A549 (cell line): Measurements from ENCODE around the gene TTN. TPM values are rescaled to one million over a fixed set of nuclear protein-coding genes. Genes with fewer than 3 reads are reported as not detected.

ENCODE experiments used
- ATAC-seq, 2 experiments: fragments of 200-7000 bp in 1 of 2; fragments of >200 bp in 1 of 2; cut with Nextera tagmentation in 1 of 2; cut with Tn5 transposase in 1 of 2; 3 replicates each; pipeline versions ENCODE4 v1.8.0 to v1.9.1; 2018 to 2020; ENCODE audit warnings: mild to moderate bottlenecking in 1 of 2, moderate library complexity in 1 of 2
- CTCF ChIA-PET: fragments of 300-600 bp; sonication (Branson Sonifier 250); formaldehyde crosslinking; extraction: SDS; loops from one replicate; lab custom pipeline; 2021; ENCODE audit warnings: antibody characterized with exemption, inconsistent platforms; lab: Yijun Ruan, JAX
- POLR2A ChIA-PET: fragments of 350-600 bp; formaldehyde crosslinking; extraction: SDS; loops from one replicate; lab custom pipeline; 2021; ENCODE audit warnings: antibody characterized with exemption, inconsistent platforms; lab: Yijun Ruan, JAX
- DNase-seq, 2 experiments: peaks; one replicate each; pipeline versions ENCODE4 v3.0.0 to v3.0.0-alpha.2; 2011 to 2016; ENCODE audit warnings: low read depth in 1 of 2, low spot score in 1 of 2
- FAIRE-seq: peaks from 2 replicates; lab custom pipeline; 2011; peaks lifted over from hg19 to GRCh38; lab: Jason Lieb, UNC
- H3K27ac ChIP-seq, 2 experiments: fragments of >200 bp; sonication (Bioruptor Twin); formaldehyde crosslinking; 3 replicates each; pipeline ENCODE4 v1.5.1; 2016 to 2017
- H3K4me1 ChIP-seq: fragments of >200 bp; sonication (Bioruptor Twin); formaldehyde crosslinking; 3 replicates; pipeline ENCODE4 v1.6.1; 2016
- H3K4me2 ChIP-seq: fragments of >200 bp; sonication (Bioruptor Twin); formaldehyde crosslinking; 3 replicates; pipeline ENCODE4 v1.6.1; 2016
- H3K4me3 ChIP-seq: fragments of >200 bp; sonication (Bioruptor Twin); formaldehyde crosslinking; 3 replicates; pipeline ENCODE4 v1.5.1; 2016
- H3K9me3 ChIP-seq: fragments of >200 bp; sonication (Bioruptor Twin); formaldehyde crosslinking; 3 replicates; pipeline ENCODE4 v1.6.1; 2016
- CBX8 ChIP-seq: fragments of 200-600 bp; sonication (generic); IDR thresholded peaks from 2 replicates; pipeline ENCODE4 v1.6.1; 2016
- CHD2 ChIP-seq: fragments of 150-350 bp; IDR thresholded peaks from 2 replicates; pipeline ENCODE4 v1.6.1; 2014; ENCODE audit warnings: low read length; ENCODE audit not compliant: partially characterized antibody
- EHF ChIP-seq: fragments of 250-450 bp; sonication (Bioruptor Pico); IDR thresholded peaks from 2 replicates; pipeline ENCODE4 v1.5.0; 2020; ENCODE audit warnings: mild to moderate bottlenecking
- FOSL2 ChIP-seq, 2 experiments: fragments of 450-650 bp in 1 of 2; fragments of >200 bp in 1 of 2; sonication (Bioruptor Twin) in 1 of 2; formaldehyde crosslinking; IDR thresholded peaks; 2 replicates each; pipeline versions ENCODE4 v1.5.0 to v1.6.1; 2016 to 2020; ENCODE audit warnings: mild to moderate bottlenecking in 1 of 2, moderate library complexity in 1 of 2
- FOXS1 ChIP-seq: fragments of 250-450 bp; sonication (Bioruptor Pico); IDR thresholded peaks from 2 replicates; pipeline ENCODE4 v1.5.0; 2020; ENCODE audit warnings: mild to moderate bottlenecking, moderate library complexity
- GATA3 ChIP-seq: IDR thresholded peaks from 2 replicates; pipeline ENCODE4 v1.6.1; 2012; ENCODE audit warnings: borderline replicate concordance
- HDAC2 ChIP-seq: fragments of 200-600 bp; sonication (generic); IDR thresholded peaks from 2 replicates; pipeline ENCODE4 v1.6.1; 2016
- HOXA7 ChIP-seq: fragments of 250-450 bp; sonication (Bioruptor Pico); IDR thresholded peaks from 2 replicates; pipeline ENCODE4 v1.5.0; 2020; ENCODE audit warnings: mild to moderate bottlenecking, moderate library complexity
- JUNB ChIP-seq: fragments of >200 bp; sonication (Bioruptor Twin); formaldehyde crosslinking; IDR thresholded peaks from 2 replicates; pipeline ENCODE4 v1.6.1; 2016
- KDM5A ChIP-seq: fragments of 200-600 bp; sonication (generic); IDR thresholded peaks from 2 replicates; pipeline ENCODE4 v1.6.1; 2016; ENCODE audit warnings: antibody characterized with exemption, mild to moderate bottlenecking
- MAFK ChIP-seq: fragments of 450-650 bp; IDR thresholded peaks from 2 replicates; pipeline ENCODE4 v1.6.1; 2014; ENCODE audit not compliant: partially characterized antibody
- NPAS2 ChIP-seq: fragments of 250-450 bp; sonication (Bioruptor Pico); IDR thresholded peaks from 2 replicates; pipeline ENCODE4 v1.8.0; 2022; ENCODE audit warnings: mild to moderate bottlenecking, moderate library complexity, borderline replicate concordance
- NR3C1 ChIP-seq: fragments of >200 bp; sonication (Bioruptor Twin); formaldehyde crosslinking; IDR thresholded peaks from 3 replicates; pipeline ENCODE4 v1.6.1; 2017
- PHF8 ChIP-seq: fragments of 200-600 bp; sonication (generic); IDR thresholded peaks from 2 replicates; pipeline ENCODE4 v1.6.1; 2016; ENCODE audit warnings: low read depth, mild to moderate bottlenecking, antibody characterized with exemption, moderate library complexity, borderline replicate concordance
- POLR2A ChIP-seq: IDR thresholded peaks from 2 replicates; pipeline ENCODE4 v1.6.1; 2012; ENCODE audit warnings: mild to moderate bottlenecking, low read length
- POLR2AphosphoS2 ChIP-seq: conservative IDR thresholded peaks from 2 replicates; pipeline ENCODE4 v1.6.1; 2012; ENCODE audit warnings: low read length, improper control_type of control experiment, inconsistent platforms
- RNF2 ChIP-seq: fragments of 200-600 bp; sonication (generic); IDR thresholded peaks from 2 replicates; pipeline ENCODE4 v1.6.1; 2016; ENCODE audit warnings: low read depth, mild to moderate bottlenecking, antibody characterized with exemption, moderate library complexity, borderline replicate concordance
- SMC3 ChIP-seq: fragments of >200 bp; sonication (Bioruptor Twin); formaldehyde crosslinking; IDR thresholded peaks from 3 replicates; pipeline ENCODE4 v1.6.1; 2018; ENCODE audit warnings: inconsistent platforms
- TP53 ChIP-seq: fragments of 250-450 bp; sonication (Bioruptor Pico); IDR thresholded peaks from 2 replicates; pipeline ENCODE4 v1.5.0; 2021; ENCODE audit warnings: mild to moderate bottlenecking, moderate library complexity
- ZNF302 ChIP-seq: fragments of 250-450 bp; sonication (Bioruptor Pico); IDR thresholded peaks from 2 replicates; pipeline ENCODE4 v1.9.0; 2021; ENCODE audit warnings: inconsistent platforms, mild to moderate bottlenecking, moderate library complexity
- ZSCAN20 ChIP-seq: fragments of 250-450 bp; sonication (Bioruptor Pico); IDR thresholded peaks from 2 replicates; pipeline ENCODE4 v1.8.0; 2022; ENCODE audit warnings: mild to moderate bottlenecking, moderate library complexity
- WGBS: methylation state at CpG from one replicate; pipeline ENCODE4 v1.1.6; 2017; ENCODE audit errors: missing lambda C conversion rate; 5-methylcytosine and 5-hydroxymethylcytosine counted together
- polyA plus RNA-seq, 4 experiments: library from polyadenylated mRNA; depleted of rRNA in 3 of 4; stranded (reverse); fragments of >200 nt; fragmentation: RNase III in 1 of 4; extraction: RNeasy Plus Mini Kit Qiagen cat#74134 plus additional on column Dnase treatment in 1 of 4; gene quantifications; 2 replicates in 3 of 4; 3 replicates in 1 of 4; pipeline ENCODE4 v1.2.3, GENCODE V29; 2011 to 2017
- TF ChIP-seq, protein P1 (sequence below): fragments of >200 bp; sonication (Bioruptor Twin); formaldehyde crosslinking; IDR thresholded peaks from 3 replicates; pipeline ENCODE4 v1.6.1; 2016
- TF ChIP-seq, protein P2 (sequence below): fragments of 200-600 bp; sonication (generic); IDR thresholded peaks from 2 replicates; pipeline ENCODE4 v1.6.1; 2016; ENCODE audit warnings: antibody characterized with exemption, mild to moderate bottlenecking, moderate library complexity
- TF ChIP-seq, protein P3 (sequence below): IDR thresholded peaks from 2 replicates; pipeline ENCODE4 v1.6.1; 2012
- TF ChIP-seq, protein P4 (sequence below): fragments of 150-350 bp; IDR thresholded peaks from 2 replicates; pipeline ENCODE4 v1.6.1; 2014; ENCODE audit warnings: low read depth, mild to moderate bottlenecking, low read length

The TTN gene
- polyA plus RNA-seq, 2 of the 4 experiments (the other 2 are of a cell fraction) = under 0.01 TPM; not detected in 1

DNA sequence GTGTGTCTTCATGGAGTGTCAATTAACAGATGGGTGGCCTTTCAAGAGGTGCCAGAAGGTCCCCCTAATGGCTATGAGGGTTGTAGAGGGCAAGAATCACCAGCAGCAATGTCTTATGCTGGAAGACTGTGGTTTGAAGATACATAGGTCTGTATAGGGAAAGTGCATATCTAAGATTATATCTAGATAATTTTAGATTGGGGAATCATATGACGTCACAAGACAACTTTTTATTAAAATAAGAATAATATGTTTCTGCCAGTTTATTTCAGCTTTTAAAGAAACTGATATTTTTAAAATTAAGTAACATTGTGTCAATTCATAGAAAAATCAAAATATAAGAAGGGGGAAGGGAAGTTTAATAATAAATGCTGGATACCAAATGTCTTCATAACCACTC lies 162.3 kb downstream of the TTN start:
- no peak overlapping the region for H3K4me3 ChIP-seq
- 39% methylated on average over 1 of the region's 1 CpG for WGBS
- FAIRE-seq (no peak), ATAC-seq (no peak), DNase-seq (no peak)
- ChIA-PET CTCF (interaction anchor here (0.9 kb wide), 1 partner anchor 32 kb away, joined by 3 read pairs; no protein-coding TSS in a partner anchor), POLR2A (no interaction called here)
- TF ChIP-seq TP53 (CRISPR knock-in tag) (no peak), NPAS2 (CRISPR knock-in tag) (no peak), HOXA7 (no peak), KDM5A (no peak), FOXS1 (CRISPR knock-in tag) (no peak), PHF8 (no peak), JUNB (no peak), MAFK (no peak), CHD2 (no peak), POLR2A (no peak)
- TF ChIP-seq, protein P1, sequence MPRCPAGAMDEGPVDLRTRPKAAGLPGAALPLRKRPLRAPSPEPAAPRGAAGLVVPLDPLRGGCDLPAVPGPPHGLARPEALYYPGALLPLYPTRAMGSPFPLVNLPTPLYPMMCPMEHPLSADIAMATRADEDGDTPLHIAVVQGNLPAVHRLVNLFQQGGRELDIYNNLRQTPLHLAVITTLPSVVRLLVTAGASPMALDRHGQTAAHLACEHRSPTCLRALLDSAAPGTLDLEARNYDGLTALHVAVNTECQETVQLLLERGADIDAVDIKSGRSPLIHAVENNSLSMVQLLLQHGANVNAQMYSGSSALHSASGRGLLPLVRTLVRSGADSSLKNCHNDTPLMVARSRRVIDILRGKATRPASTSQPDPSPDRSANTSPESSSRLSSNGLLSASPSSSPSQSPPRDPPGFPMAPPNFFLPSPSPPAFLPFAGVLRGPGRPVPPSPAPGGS = no peak
- TF ChIP-seq, protein P2, sequence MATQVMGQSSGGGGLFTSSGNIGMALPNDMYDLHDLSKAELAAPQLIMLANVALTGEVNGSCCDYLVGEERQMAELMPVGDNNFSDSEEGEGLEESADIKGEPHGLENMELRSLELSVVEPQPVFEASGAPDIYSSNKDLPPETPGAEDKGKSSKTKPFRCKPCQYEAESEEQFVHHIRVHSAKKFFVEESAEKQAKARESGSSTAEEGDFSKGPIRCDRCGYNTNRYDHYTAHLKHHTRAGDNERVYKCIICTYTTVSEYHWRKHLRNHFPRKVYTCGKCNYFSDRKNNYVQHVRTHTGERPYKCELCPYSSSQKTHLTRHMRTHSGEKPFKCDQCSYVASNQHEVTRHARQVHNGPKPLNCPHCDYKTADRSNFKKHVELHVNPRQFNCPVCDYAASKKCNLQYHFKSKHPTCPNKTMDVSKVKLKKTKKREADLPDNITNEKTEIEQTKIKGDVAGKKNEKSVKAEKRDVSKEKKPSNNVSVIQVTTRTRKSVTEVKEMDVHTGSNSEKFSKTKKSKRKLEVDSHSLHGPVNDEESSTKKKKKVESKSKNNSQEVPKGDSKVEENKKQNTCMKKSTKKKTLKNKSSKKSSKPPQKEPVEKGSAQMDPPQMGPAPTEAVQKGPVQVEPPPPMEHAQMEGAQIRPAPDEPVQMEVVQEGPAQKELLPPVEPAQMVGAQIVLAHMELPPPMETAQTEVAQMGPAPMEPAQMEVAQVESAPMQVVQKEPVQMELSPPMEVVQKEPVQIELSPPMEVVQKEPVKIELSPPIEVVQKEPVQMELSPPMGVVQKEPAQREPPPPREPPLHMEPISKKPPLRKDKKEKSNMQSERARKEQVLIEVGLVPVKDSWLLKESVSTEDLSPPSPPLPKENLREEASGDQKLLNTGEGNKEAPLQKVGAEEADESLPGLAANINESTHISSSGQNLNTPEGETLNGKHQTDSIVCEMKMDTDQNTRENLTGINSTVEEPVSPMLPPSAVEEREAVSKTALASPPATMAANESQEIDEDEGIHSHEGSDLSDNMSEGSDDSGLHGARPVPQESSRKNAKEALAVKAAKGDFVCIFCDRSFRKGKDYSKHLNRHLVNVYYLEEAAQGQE = no peak
- H3K27ac ChIP-seq = no peak overlapping the region
- no peaks in the 10 kb centered on the region for H3K9me3 ChIP-seq
- H3K4me2 ChIP-seq = no peak overlapping the region
- no peaks in the 10 kb centered on the region for H3K4me1 ChIP-seq

DNA sequence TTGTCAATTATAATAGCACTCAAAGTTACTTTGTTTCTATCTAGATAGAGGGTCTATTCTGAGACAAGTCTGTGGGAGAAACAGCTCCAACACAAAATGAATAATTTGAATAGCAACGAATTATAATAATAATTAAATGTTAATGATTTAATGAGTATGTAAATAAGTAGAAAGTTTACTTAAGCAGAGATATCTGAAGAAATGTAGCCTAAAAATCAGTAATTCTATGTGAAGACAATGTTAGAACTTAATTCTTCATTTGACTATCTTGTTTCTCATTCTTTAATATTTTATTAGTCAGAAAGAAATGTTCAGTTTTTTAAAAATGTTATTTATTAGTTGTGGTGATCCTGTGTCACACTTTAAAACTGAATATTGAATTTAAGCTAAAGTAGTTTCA lies 165.7 kb downstream of the TTN start:
- H3K27ac ChIP-seq = no peak overlapping the region
- no peak for DNase-seq
- WGBS = 3% methylated on average over 1 of the region's 1 CpG
- CTCF ChIA-PET = no interaction called here
- POLR2A ChIA-PET = no interaction called here
- no peak overlapping the region for H3K4me3 ChIP-seq
- no peak overlapping the region for H3K4me2 ChIP-seq
- no peaks in the 10 kb centered on the region for H3K4me1 ChIP-seq
- TF ChIP-seq RNF2 = peak; percentile 54; the same call in 1 of the 2 replicates
- TF ChIP-seq, protein P1 = no peak
- FAIRE-seq = no peak
- ATAC-seq = no peak
- H3K9me3 ChIP-seq = no peaks in the 10 kb centered on the region

DNA sequence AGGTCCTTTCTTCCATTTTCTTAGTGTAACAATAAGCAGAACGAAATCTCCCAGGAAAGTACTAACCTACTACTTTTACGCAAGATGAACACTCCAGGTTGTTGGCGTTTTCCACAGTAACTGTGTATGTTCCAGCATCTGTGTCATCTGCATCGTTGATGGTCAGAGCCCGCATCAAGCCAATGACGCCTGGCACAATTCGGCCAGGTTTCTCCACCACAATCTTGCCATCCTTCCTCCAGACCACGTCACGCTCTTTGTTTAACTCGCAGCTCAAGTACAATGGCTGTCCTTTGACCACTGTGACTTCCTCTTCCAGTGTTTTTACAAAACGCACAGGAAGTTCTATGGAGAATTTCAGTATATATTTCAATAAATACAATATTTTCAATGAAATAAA lies 171.3 kb downstream of the TTN start:
- TF ChIP-seq ZNF302 (CRISPR knock-in tag) = no peak
- TF ChIP-seq GATA3 = no peak
- TF ChIP-seq, protein P3, sequence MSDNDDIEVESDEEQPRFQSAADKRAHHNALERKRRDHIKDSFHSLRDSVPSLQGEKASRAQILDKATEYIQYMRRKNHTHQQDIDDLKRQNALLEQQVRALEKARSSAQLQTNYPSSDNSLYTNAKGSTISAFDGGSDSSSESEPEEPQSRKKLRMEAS = no peak
- TF ChIP-seq POLR2A = no peak
- TF ChIP-seq, protein P2 = no peak
- no peak for TF ChIP-seq HDAC2
- no peak for TF ChIP-seq POLR2AphosphoS2
- no peak for TF ChIP-seq CBX8
- no peak for TF ChIP-seq RNF2
- TF ChIP-seq NR3C1 = no peak
- TF ChIP-seq SMC3 = no peak
- TF ChIP-seq, protein P4, sequence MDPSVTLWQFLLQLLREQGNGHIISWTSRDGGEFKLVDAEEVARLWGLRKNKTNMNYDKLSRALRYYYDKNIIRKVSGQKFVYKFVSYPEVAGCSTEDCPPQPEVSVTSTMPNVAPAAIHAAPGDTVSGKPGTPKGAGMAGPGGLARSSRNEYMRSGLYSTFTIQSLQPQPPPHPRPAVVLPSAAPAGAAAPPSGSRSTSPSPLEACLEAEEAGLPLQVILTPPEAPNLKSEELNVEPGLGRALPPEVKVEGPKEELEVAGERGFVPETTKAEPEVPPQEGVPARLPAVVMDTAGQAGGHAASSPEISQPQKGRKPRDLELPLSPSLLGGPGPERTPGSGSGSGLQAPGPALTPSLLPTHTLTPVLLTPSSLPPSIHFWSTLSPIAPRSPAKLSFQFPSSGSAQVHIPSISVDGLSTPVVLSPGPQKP = no peak
- no peak for TF ChIP-seq FOSL2 (IDR thresholded peaks at IDR 0.05)
- no peak for TF ChIP-seq FOSL2 (CRISPR knock-in tag; IDR thresholded peaks at IDR 0.05)
- no peak for TF ChIP-seq EHF (CRISPR knock-in tag)
- no peak for TF ChIP-seq ZSCAN20 (CRISPR knock-in tag)
- FAIRE-seq = no peak
- Histone ChIP-seq H3K4me1 (no peaks in the 10 kb centered on the region), H3K4me3 (no peak overlapping the region), H3K4me2 (no peak overlapping the region), H3K9me3 (no peaks in the 10 kb centered on the region), H3K27ac (no peak overlapping the region)
- ATAC-seq = no peak
- no peak for DNase-seq
- WGBS = 58% methylated on average over 11 of the region's 11 CpGs
- ChIA-PET POLR2A (no interaction called here), CTCF (no interaction called here)
